RWPE1 (cell line): Measurements from ENCODE around the gene ARFGAP1.

Experiments used
- CTCF ChIA-PET: fragments of 350-600 bp; sonication (Branson Sonifier 250); formaldehyde crosslinking; extraction: SDS; loops from one replicate; lab custom pipeline; 2021; lab: Yijun Ruan, JAX
- POLR2A ChIA-PET: fragments of 400-600 bp; formaldehyde crosslinking; extraction: SDS; loops from one replicate; lab custom pipeline; 2020; ENCODE audit warnings: antibody characterized with exemption; ENCODE audit not compliant: low non-redundant PET; lab: Yijun Ruan, JAX
- DNase-seq: peaks from one replicate; pipeline ENCODE4 v3.0.0; 2012; ENCODE audit warnings: low spot score
- H3K27ac ChIP-seq: fragments of 450-650 bp; 2 replicates; pipeline ENCODE4 v1.5.1; 2017
- TF ChIP-seq, protein P1 (sequence below): fragments of 450-650 bp; conservative IDR thresholded peaks from 2 replicates; pipeline ENCODE4 v1.5.1; 2017; ENCODE audit warnings: low read depth, mild to moderate bottlenecking

ARFGAP1 gene

DNA sequence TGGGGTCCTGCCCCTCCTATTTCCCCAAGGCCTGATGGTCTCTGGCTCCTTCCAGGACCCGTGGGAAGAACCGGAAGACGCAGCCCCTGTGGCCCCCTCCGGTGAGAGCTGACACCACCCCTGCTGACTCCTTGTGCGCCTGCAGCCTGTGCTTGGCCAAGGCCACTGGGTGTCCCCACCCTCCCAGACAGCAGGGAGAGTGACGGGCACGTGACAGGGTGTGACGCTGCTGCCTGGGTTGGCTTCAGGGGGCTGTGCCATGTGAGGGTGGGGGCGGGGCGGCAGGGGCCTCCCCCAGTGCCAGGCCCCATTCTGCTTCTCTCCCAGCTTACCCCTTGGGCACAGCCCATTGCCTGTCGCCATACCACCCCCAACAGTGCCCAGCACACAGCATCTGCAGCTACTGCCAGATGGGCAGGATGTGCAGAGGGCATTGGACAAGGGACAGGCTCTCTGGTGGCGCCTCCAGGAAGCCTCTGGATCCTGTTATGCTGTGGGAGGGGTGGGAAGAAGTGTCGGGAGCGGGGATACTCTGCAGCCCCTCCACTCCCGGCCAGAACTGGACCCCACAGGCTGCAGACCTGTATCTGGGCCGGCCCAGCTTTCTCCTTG, 34.0 kb upstream of the ARFGAP1 start:
- CTCF ChIA-PET, result interaction anchor here (0.6 to 6.7 kb wide), 6 partner anchors 9 to 56 kb away, joined by 3 to 48 read pairs (median 3); no protein-coding TSS in a partner anchor
- H3K27ac ChIP-seq, result no peak overlapping the region
- POLR2A ChIA-PET, result no interaction called here
- no peak for DNase-seq
- TF ChIP-seq, protein P1, sequence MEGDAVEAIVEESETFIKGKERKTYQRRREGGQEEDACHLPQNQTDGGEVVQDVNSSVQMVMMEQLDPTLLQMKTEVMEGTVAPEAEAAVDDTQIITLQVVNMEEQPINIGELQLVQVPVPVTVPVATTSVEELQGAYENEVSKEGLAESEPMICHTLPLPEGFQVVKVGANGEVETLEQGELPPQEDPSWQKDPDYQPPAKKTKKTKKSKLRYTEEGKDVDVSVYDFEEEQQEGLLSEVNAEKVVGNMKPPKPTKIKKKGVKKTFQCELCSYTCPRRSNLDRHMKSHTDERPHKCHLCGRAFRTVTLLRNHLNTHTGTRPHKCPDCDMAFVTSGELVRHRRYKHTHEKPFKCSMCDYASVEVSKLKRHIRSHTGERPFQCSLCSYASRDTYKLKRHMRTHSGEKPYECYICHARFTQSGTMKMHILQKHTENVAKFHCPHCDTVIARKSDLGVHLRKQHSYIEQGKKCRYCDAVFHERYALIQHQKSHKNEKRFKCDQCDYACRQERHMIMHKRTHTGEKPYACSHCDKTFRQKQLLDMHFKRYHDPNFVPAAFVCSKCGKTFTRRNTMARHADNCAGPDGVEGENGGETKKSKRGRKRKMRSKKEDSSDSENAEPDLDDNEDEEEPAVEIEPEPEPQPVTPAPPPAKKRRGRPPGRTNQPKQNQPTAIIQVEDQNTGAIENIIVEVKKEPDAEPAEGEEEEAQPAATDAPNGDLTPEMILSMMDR, result no peak

DNA sequence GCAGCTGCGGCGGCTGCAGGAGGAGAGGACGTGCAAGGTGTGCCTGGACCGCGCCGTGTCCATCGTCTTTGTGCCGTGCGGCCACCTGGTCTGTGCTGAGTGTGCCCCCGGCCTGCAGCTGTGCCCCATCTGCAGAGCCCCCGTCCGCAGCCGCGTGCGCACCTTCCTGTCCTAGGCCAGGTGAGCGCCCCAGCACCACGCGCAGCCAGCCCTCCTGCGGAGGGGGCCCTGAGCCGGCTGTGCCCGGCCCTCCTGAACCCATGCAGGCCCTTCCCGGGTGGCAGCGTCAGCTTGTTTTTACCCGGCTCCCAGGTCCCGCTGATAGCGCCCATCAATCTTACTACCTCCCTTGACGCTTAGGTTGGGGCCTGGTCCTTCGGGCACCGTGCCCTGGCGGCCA, 33.2 kb upstream of the ARFGAP1 start:
- H3K27ac ChIP-seq, result no peak overlapping the region
- no peak for DNase-seq
- ChIA-PET CTCF (interaction anchor here (0.7 to 6.7 kb wide), 3 partner anchors 15 to 1236 kb away, joined by 3 to 48 read pairs (median 5); no protein-coding TSS in a partner anchor), POLR2A (no interaction called here)
- TF ChIP-seq, protein P1, result no peak

DNA sequence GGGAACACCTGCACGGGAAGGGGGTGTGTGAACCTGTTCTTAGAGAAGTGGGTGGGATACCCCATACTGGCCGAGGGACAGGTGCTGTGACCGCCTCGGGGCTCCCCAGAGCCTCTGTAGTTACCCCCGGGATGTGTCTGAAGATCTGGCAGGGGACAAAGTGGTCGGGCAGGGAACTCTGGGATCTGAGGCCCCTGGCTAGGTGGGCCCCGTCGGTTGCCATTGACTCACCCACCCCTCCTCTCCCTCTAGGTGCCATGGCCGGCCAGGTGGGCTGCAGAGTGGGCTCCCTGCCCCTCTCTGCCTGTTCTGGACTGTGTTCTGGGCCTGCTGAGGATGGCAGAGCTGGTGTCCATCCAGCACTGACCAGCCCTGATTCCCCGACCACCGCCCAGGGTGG, 32.6 kb upstream of the ARFGAP1 start:
- POLR2A ChIA-PET, result no interaction called here
- no peak overlapping the region for H3K27ac ChIP-seq
- CTCF ChIA-PET, result interaction anchor here (0.7 to 6.7 kb wide), 3 partner anchors 16 to 231 kb away, joined by 3 to 48 read pairs (median 3); no protein-coding TSS in a partner anchor
- TF ChIP-seq, protein P1, result no peak
- DNase-seq, result no peak

DNA sequence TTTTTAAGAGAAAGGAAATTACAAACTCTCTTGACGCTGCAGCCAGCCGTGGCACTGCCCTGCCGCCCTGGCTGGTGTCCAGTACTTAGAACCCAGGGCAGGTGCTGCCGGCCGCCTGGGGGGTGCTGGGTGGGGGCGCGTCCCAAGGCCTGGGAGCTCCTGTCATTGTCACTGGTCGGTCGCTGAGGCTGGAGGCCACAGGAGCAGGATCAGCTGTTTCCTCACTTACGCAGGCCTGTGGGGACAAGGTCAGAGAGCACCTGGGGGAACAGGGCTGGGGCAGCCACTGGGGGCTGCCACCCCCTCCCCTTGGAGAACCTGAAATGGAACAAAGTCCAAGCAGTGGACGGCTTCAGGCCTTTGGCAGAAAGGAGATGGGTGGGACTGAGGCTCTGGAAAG, 31.3 kb upstream of the ARFGAP1 start:
- ChIA-PET POLR2A (no interaction called here), CTCF (interaction anchor here (0.6 to 6.7 kb wide), 4 partner anchors 11 to 67 kb away, joined by 4 to 48 read pairs (median 6); no protein-coding TSS in a partner anchor)
- TF ChIP-seq, protein P1, result no peak
- no peak overlapping the region for H3K27ac ChIP-seq
- no peak for DNase-seq

DNA sequence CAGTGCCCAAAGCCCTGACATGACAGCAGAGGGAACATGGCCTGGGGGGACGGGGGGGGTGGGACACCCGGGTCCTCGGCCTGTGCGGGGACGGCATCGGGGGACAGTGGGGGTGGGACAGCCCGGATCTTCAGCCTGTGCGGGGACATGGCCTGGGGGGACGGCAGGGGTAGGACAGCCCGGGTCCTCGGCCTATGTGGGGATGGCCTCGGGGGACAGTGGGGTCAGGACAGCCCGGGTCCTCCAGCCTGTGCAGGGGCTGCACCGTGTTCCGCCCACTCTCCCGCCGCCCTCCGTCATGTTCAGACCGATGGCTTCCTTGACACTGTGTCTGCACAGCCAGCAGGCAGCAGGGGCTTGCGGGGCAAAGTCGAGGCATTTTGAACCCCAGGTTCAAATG, 29.9 kb upstream of the ARFGAP1 start:
- ChIA-PET POLR2A (no interaction called here), CTCF (interaction anchor here (6.7 kb wide), 1 partner anchor 19 kb away, joined by 48 read pairs; no protein-coding TSS in a partner anchor)
- TF ChIP-seq, protein P1, result no peak
- no peak overlapping the region for H3K27ac ChIP-seq
- DNase-seq, result no peak

DNA sequence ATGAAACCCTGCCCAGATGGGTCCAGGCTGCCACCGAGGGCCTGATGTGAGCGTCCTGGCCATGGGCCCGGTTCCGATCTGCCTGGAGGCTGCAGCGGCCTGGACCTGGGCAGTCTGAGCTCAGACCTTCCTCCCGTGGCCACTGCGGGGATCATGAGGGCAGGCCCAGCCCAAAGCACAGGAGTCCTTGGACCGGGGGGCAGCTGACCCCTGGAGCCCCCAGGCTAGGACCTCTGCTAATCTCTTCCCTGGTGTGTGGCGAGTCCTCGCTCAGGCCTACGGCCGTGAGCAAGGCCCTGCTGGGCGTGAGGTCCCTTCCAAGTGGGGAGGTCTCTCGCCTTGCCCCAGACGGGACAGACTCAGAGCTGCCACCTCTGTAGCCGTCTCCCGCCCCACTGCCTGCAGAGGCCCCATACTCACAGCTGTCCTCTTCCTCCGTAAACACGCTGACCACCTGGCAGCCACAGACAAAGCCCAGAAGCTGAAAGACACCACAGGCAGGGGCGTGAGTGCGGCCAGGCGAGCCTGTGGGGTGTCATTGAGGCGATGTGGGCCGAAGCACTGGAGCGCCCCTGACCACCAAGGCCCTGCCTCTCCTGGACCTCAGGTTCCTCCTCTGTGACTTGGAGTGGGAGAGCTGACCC, 28.9 kb upstream of the ARFGAP1 start:
- POLR2A ChIA-PET, result no interaction called here
- TF ChIP-seq, protein P1, result no peak
- CTCF ChIA-PET, result interaction anchor here (0.8 to 6.7 kb wide), 3 partner anchors 9 to 20 kb away, joined by 3 to 48 read pairs (median 5); no protein-coding TSS in a partner anchor
- H3K27ac ChIP-seq, result no peak overlapping the region
- DNase-seq, result no peak
